ENCODE data around the gene FSTL4.

GRCh38 chr5:133432956-133433532 lies 179.3 kb downstream of the FSTL4 start:
- TF ChIP-seq CTCF (IDR thresholded peaks at IDR 0.05) (no peak), POLR2A (IDR thresholded peaks at IDR 0.05) (no peak)

Measured in lower leg skin (tissue), 3 donors.